Gastrocnemius medialis (tissue), 4 donors: ENCODE measurements around the gene ZBTB7B.

Experiments
- POLR2A ChIP-seq, 2 donors: fragments of 450-650 bp; IDR thresholded peaks; one replicate each; pipeline ENCODE4 v1.6.1; 2017; ENCODE audit warnings: antibody characterized with exemption in 2 of 2, mild to moderate bottlenecking in 2 of 2, moderate library complexity in 2 of 2
- TF ChIP-seq, protein P1 (sequence below), 5 experiments: fragments of 450-650 bp in 3 of 5; fragments of 200-600 bp in 2 of 5; sonication (generic) in 2 of 5; IDR thresholded peaks in 4 of 5; conservative IDR thresholded peaks in 1 of 5; 1 replicate in 4 of 5; 2 replicates in 1 of 5; pipeline ENCODE4 v1.5.1; 2016 to 2019; ENCODE audit warnings: antibody characterized with exemption in 5 of 5, mild to moderate bottlenecking in 3 of 5, moderate library complexity in 3 of 5

DNA sequence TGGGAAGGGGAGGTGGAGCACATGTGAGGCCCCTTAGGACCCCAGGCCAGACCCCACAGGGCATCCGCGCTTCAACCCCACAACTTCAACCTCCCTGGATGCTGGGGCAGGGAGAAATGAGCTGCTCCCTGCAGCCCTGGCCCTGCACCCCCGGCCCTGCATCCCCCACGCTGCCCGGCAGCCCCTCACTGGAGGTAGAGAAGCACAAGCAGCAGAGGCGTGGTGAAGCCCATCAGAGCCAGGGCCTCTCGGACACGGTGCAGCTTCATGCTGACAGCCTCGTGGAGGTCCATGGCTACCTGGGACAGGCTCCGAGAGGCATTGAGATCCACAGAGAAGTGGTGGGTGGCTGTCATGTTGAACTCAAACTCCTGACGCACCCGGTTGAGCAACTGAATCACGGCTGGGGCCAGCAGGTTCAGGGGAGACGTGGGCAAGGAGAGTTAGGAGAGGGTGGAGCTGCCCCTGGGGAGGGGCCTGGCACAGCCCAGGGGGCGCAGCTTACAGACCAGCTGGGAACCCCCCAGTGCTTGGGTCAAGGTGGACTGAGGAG lies 27.7 kb downstream of the ZBTB7B start:
- no peak for TF ChIP-seq POLR2A (IDR thresholded peaks at IDR 0.05)
- TF ChIP-seq, protein P1, sequence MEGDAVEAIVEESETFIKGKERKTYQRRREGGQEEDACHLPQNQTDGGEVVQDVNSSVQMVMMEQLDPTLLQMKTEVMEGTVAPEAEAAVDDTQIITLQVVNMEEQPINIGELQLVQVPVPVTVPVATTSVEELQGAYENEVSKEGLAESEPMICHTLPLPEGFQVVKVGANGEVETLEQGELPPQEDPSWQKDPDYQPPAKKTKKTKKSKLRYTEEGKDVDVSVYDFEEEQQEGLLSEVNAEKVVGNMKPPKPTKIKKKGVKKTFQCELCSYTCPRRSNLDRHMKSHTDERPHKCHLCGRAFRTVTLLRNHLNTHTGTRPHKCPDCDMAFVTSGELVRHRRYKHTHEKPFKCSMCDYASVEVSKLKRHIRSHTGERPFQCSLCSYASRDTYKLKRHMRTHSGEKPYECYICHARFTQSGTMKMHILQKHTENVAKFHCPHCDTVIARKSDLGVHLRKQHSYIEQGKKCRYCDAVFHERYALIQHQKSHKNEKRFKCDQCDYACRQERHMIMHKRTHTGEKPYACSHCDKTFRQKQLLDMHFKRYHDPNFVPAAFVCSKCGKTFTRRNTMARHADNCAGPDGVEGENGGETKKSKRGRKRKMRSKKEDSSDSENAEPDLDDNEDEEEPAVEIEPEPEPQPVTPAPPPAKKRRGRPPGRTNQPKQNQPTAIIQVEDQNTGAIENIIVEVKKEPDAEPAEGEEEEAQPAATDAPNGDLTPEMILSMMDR (IDR thresholded peaks at IDR 0.05 in 4 of 5, conservative IDR thresholded peaks at IDR 0.05 in 1 of 5) = no peak
